ENCODE measurements around the gene NRF1.

The NRF1 gene

GRCh38 chr7:129703751-129704150 lies 92.2 kb downstream of the NRF1 start:
- in situ Hi-C loops (cut with HindIII; ENCODE audit: low pct_ligation_motif_present, low pct_unique_long_range_greater_than_20kb, low sequenced_read_pairs) = no loop called here
- DNase-seq = no peak

DNA sequence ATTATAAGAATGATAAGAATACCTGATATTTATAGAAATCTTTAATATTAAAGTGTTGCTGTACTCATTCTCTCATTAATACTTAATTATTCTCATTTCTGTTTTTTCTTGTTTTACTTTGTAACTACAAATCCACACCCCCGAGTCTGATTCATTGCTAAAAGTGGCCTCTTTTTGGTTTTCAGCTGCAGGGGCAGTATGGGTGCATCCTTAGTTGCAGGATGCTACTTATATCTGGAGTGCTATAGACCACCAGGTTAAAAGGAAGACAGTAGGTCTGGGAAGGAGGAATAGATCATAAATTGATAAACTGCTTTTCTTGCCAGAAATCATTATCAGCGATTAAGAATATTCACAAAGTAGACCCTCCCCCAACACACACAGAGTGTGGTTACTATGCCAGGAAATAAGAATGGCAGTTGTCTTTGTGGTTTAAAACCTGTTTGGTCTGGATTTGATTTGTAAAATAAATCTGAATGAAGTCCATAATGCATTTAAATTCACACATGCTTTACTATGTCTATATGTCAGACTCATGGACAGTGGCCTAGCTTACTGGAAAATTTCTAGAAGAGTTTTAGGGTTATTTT lies 96.5 kb downstream of the NRF1 start:
- in situ Hi-C loops (cut with HindIII; ENCODE audit: low pct_ligation_motif_present, low pct_unique_long_range_greater_than_20kb, low sequenced_read_pairs) = no loop called here
- DNase-seq = no peak

DNA sequence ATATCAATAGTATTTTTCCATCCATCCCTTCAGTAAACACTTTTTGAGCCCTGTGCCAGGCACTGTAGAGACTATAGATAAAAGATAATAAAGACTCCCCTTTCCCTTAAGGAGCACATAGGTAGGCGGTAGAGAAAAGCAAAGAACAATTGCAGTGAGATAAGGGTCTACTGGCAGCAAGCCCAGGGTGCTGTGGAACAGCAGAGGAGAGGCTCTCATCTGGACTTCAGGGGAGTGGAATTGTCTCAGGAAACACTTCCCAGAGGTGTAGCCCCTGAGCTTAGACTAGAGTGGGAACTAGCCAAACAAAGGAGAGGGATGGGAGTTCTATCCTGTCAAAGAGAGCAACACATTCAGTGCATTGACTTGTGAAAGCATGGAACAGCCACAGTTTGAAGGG lies 102.0 kb downstream of the NRF1 start:
- in situ Hi-C loops (cut with HindIII; ENCODE audit: low pct_ligation_motif_present, low pct_unique_long_range_greater_than_20kb, low sequenced_read_pairs) = no loop called here
- no peak for DNase-seq

GRCh38 chr7:129714514-129715063 lies 103.1 kb downstream of the NRF1 start:
- no peak for DNase-seq
- in situ Hi-C loops (cut with HindIII; ENCODE audit: low pct_ligation_motif_present, low pct_unique_long_range_greater_than_20kb, low sequenced_read_pairs) = no loop called here

GRCh38 chr7:129719980-129720732 lies 108.6 kb downstream of the NRF1 start:
- no peak for DNase-seq
- in situ Hi-C loops (cut with HindIII; ENCODE audit: low pct_ligation_motif_present, low pct_unique_long_range_greater_than_20kb, low sequenced_read_pairs) = no loop called here

- in situ Hi-C loops (cut with HindIII; ENCODE audit: low pct_ligation_motif_present, low pct_unique_long_range_greater_than_20kb, low sequenced_read_pairs) = no loop called here
- DNase-seq = no peak
These were observed 109.5 kb downstream of the NRF1 start for GRCh38 chr7:129721068-129721467.

- no peak for DNase-seq
- in situ Hi-C loops (cut with HindIII; ENCODE audit: low pct_ligation_motif_present, low pct_unique_long_range_greater_than_20kb, low sequenced_read_pairs) = no loop called here
These were observed 112.2 kb downstream of the NRF1 start for GRCh38 chr7:129723679-129724078.

GRCh38 chr7:129724796-129725195 lies 113.3 kb downstream of the NRF1 start:
- in situ Hi-C loops (cut with HindIII; ENCODE audit: low pct_ligation_motif_present, low pct_unique_long_range_greater_than_20kb, low sequenced_read_pairs) = no loop called here
- DNase-seq = no peak

GRCh38 chr7:129728875-129729467 lies 117.5 kb downstream of the NRF1 start:
- in situ Hi-C loops (cut with HindIII; ENCODE audit: low pct_ligation_motif_present, low pct_unique_long_range_greater_than_20kb, low sequenced_read_pairs) = no loop called here
- DNase-seq = no peak

GRCh38 chr7:129729511-129729910 lies 118.0 kb downstream of the NRF1 start:
- DNase-seq = no peak
- in situ Hi-C loops (cut with HindIII; ENCODE audit: low pct_ligation_motif_present, low pct_unique_long_range_greater_than_20kb, low sequenced_read_pairs) = no loop called here

DNA sequence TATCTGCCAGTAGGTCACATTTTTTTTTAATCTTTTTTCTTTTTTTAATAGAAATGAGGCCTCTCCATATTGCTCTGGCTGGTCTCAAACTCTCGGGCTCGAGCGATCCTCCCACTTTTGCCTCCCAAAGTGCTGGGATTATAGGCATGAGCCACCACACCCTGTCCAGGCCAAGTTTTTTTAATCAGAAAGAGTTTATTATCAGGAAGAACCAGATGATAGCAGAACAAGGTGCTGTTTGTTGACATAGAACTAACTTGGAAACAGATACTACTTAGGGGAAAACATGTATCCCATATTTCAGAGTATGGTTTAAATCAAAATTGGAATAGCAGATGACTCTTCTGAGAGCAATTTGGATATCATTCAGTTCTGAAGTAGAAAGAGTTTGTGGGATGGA lies 118.6 kb downstream of the NRF1 start:
- in situ Hi-C loops (cut with HindIII; ENCODE audit: low pct_ligation_motif_present, low pct_unique_long_range_greater_than_20kb, low sequenced_read_pairs) = no loop called here
- no peak for DNase-seq

GRCh38 chr7:129734400-129734799 lies 122.9 kb downstream of the NRF1 start:
- in situ Hi-C loops (cut with HindIII; ENCODE audit: low pct_ligation_motif_present, low pct_unique_long_range_greater_than_20kb, low sequenced_read_pairs) = no loop called here
- no peak for DNase-seq

- DNase-seq = no peak
- in situ Hi-C loops (cut with HindIII; ENCODE audit: low pct_ligation_motif_present, low pct_unique_long_range_greater_than_20kb, low sequenced_read_pairs) = no loop called here
These were observed 127.9 kb downstream of the NRF1 start for GRCh38 chr7:129739427-129739826.

DNA sequence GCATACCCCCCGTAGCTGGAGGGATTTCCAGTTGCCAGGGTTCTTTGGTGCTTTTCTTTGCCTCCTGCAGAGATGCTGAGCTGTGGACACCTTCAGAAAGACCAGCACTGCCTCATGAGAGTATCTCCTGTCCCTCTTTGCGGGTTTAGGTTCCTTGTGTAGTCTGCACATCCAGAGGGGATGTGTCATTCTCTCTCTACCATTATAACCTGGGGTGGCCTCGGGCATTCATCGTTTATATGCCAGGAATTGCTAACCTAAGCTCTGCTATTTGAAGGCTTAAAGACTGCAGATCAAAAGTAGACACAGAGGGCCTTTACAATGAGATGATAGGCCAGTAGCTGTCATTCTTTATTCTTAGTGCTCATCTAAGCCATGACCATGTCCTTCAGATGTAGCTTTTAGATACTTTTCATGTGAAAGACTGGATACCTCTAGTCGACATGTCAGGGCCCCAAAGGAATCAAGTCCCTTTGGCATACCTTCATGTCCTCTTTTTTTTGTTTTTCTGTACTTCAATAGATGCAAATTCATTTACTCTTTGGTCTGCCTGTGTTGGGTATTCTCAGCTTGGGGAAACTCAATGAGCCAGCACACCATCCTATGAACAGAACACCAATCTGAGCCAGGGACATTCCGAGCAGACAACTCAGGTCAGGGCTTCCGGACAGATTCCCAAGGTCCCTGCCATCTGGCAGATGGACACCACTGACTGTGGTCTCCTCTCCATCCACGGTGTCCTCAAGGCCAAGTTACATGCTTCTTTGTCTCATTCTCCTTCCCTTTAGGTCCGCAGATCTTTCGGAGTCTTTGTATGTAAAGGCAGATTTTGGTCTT lies 129.3 kb downstream of the NRF1 start:
- in situ Hi-C loops (cut with HindIII; ENCODE audit: low pct_ligation_motif_present, low pct_unique_long_range_greater_than_20kb, low sequenced_read_pairs) = no loop called here
- no peak for DNase-seq

DNA sequence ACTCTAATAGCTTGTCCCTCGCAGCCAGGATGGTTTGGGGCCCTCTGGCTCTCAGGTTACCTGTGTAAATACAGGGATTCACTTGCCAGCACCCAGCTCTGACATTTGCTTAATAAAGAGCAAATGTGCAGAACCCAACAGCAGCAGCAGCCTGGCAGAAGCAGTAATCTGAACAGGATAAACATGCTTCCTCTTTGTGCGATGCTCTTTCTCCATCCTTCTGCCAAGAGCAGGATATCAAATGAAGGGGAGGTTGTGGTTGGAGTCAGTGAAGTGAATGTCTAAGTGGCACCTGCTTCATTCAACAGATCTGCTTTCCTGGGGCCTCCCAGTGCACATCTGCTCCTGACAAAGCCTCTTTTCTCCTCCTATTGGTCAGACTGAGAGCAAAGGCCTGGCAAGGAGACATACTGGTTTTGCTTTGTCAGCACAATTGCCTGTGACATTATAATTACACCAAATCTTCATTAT lies 130.3 kb downstream of the NRF1 start:
- DNase-seq = no peak
- in situ Hi-C loops (cut with HindIII; ENCODE audit: low pct_ligation_motif_present, low pct_unique_long_range_greater_than_20kb, low sequenced_read_pairs) = no loop called here

DNA sequence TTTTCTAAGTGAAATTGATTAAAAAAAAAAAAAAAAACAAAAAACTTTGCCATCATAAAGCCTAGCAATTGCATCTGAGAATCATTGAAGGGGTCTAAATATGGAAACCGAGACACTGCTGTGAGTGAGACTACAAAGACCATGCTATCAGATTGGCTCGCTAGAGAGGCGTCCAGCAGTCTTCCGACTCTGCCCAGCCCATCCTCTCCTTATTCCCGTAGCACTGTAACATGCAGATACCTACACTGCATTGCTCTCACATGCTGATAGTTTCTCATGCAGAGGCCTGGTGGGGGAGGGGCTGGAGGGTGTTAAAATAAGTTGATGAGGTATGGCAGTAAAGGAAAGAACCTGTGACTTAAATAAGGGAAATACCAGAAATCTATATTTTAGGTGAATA lies 130.7 kb downstream of the NRF1 start:
- in situ Hi-C loops (cut with HindIII; ENCODE audit: low pct_ligation_motif_present, low pct_unique_long_range_greater_than_20kb, low sequenced_read_pairs) = no loop called here
- DNase-seq = no peak

- DNase-seq = no peak
- in situ Hi-C loops (cut with HindIII; ENCODE audit: low pct_ligation_motif_present, low pct_unique_long_range_greater_than_20kb, low sequenced_read_pairs) = no loop called here
These were observed 135.5 kb downstream of the NRF1 start for GRCh38 chr7:129746857-129747529.

DNA sequence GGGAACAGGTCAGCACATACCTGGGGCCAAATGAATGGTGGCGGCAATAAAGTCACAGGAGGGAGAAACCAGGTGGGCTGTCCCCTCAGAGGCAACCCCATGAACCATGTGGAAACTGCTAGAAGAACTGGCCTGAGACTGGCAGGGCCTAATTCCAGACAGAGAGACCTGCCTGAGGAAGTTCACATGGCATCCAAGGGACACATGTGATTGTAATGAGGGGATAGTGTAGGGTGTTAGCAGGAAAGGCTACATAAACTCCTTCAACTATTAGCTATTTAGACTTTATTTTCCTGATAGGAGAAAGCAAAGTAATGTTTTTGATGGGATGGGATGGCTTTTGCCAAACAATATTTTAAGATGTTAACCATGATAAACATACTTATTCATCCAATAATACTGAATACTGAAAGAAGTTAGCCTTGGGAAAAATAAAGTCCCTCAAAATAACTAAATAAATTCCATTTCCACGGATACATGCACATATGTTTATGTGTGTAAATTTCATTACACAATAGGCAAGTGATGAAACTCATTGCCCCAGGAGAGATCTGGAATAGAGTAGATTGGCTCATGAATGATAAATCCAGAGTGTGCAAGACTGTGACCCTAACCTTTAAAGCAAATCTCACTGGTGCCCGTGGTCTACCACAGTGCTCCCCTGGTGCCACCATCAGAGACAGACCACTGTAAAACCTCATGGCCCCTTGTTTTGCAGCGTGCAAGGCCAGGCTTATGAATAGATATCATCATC lies 137.0 kb downstream of the NRF1 start:
- in situ Hi-C loops (cut with HindIII; ENCODE audit: low pct_ligation_motif_present, low pct_unique_long_range_greater_than_20kb, low sequenced_read_pairs) = no loop called here
- DNase-seq = no peak

All from ACHN (cell line).